Activated CD8-positive, alpha-beta memory T cell treated with anti-CD3 and anti-CD28 coated beads for 36 hours (primary cell): Measurements from ENCODE around the gene ITGA2. TPM values are rescaled to one million over a fixed set of nuclear protein-coding genes. Genes with fewer than 3 reads are reported as not detected.
"Not testable (repeated sequence)": the region's sequence is repeated elsewhere in the genome, so short reads cannot be mapped to it uniquely, and the experiment has no call there.

Experiments
- CTCF ChIA-PET: fragments of 350-600 bp; sonication (Branson Sonifier 250); formaldehyde crosslinking; loops from one replicate; lab custom pipeline; 2021; ENCODE audit warnings: antibody characterized with exemption; lab: Charles Lee
- POLR2A ChIA-PET: fragments of 350-600 bp; sonication (Branson Sonifier 250); formaldehyde crosslinking; loops from one replicate; lab custom pipeline; 2021; ENCODE audit warnings: antibody characterized with exemption; lab: Charles Lee
- total RNA-seq, 2 experiments: library from RNA; stranded (reverse); gene quantifications; one replicate each; pipeline ENCODE4 v1.2.3, GENCODE V29; 2021

ITGA2 gene
- total RNA-seq, 2 experiments from 2014 or later, result 6.2 to 6.3 TPM

GRCh38 chr5:53109443-53110127 is 120.4 kb downstream of the ITGA2 start, which contains the start of gene MOCS2:
MOCS2 (minus strand) TSS chr5:53109757; CDS start chr5:53107174, 2,583 bp downstream.
- POLR2A ChIA-PET, result interaction anchor here (0.6 to 0.9 kb wide), 5 partner anchors 10 to 846 kb away, joined by 3 to 13 read pairs (median 10); no protein-coding TSS in a partner anchor
- CTCF ChIA-PET, result interaction anchor here (0.6 to 1.4 kb wide), 3 partner anchors 13 to 718 kb away, joined by 3 to 6 read pairs (median 4); no protein-coding TSS in a partner anchor

GRCh38 chr5:53110156-53110555 is 121.0 kb downstream of the ITGA2 start:
- ChIA-PET POLR2A (interaction anchor here (0.6 to 0.8 kb wide), 2 partner anchors 9 to 20 kb away, joined by 3 to 4 read pairs; no protein-coding TSS in a partner anchor), CTCF (interaction anchor here (1.4 kb wide), 1 partner anchor 13 kb away, joined by 6 read pairs; no protein-coding TSS in a partner anchor)

- CTCF ChIA-PET, result no interaction called here
Measured at GRCh38 chr5:53111139-53111538, 122.0 kb downstream of the ITGA2 start.

GRCh38 chr5:53112307-53112706 is 123.2 kb downstream of the ITGA2 start:
- CTCF ChIA-PET, POLR2A ChIA-PET: not testable (repeated sequence)

More at GRCh38 chr5:53111139-53111538, 122.0 kb downstream of the ITGA2 start:
- POLR2A ChIA-PET, result no interaction called here

- ChIA-PET CTCF (no interaction called here), POLR2A (no interaction called here)
Measured at GRCh38 chr5:53112909-53113308, 123.8 kb downstream of the ITGA2 start.

DNA sequence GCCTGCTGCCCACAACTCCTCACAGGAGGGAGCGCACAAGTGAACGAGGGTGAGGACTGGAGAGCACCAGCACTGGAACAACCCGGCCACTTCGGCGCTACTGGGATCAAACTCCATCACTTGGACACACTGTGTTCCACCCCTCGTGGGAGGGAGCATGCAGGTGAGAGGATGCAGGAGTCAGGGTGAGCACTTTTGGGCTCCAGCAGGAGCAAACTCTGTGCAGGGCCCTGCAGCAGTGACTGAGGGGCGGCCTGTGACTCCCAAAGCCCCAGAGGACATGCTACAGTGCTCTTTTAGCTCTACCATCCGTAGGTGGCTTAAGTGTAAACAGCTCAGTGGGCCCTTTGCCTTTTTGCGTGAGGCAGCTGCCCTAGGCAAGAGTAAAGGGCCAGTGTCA is 124.8 kb downstream of the ITGA2 start:
- ChIA-PET CTCF (no interaction called here), POLR2A (no interaction called here)

DNA sequence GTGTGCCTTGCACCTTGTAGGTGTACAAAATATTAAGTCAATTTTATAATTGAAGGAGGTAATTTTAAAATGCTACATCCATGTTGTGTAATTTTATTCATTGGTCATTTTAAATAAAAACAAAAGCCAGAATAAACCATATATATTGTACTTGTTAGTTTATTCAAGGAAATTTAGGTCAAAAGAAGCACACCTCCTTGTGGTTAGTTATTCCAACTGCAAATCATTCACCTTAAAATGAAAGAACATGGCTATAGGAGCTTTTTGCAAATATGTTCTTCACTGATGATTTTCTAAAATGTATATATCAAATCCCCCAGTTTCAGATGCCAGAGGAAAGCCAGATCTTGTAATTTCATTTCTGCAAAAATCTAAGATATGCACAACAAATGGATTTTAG is 125.8 kb downstream of the ITGA2 start:
- POLR2A ChIA-PET, result no interaction called here
- CTCF ChIA-PET, result interaction anchor here (0.6 kb wide), 1 partner anchor 31 kb away, joined by 3 read pairs; no protein-coding TSS in a partner anchor

GRCh38 chr5:53116597-53116996 is 127.4 kb downstream of the ITGA2 start:
- ChIA-PET CTCF (no interaction called here), POLR2A (no interaction called here)

DNA sequence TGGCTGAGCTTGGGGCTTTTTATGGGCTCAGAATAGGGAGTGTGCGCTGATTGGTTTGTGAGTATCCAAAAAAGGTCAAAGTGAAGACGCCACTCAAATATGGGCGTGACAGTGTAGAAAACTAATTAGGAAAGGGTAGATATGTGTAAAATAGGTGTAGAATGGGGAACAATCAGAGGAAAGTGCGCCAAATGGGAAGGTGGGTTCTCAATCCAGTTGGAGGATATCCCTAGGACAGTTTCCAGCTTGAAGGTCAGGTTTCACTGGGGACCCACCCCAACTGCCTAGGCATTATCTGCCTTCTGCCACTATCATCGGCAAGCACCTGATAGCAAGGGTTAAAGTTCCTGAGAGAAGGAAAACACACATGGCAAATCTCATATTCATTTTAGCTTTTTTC is 129.7 kb downstream of the ITGA2 start:
- POLR2A ChIA-PET, result interaction anchor here (1.7 kb wide), 1 partner anchor 9 kb away, joined by 4 read pairs; no protein-coding TSS in a partner anchor
- CTCF ChIA-PET, result no interaction called here

DNA sequence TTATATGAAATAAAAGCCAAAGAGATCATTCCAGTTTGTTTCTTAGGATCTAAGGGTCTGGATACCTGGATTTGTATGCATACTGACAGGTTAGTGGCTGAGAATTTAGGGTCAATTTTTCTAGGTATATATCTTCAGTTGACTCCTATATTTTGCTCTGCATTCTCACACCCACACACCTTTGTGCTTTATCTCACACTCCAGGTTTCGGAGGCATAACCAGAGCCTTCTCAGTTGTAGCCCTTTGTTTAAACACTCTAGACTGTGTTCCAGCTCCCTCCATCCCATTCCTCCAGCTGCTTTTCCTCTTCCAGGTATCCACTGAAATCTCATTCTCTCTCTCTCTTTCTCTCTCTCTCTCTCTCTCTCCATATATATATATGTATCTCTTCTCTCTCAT is 131.0 kb downstream of the ITGA2 start:
- CTCF ChIA-PET, result no interaction called here
- POLR2A ChIA-PET, result interaction anchor here (1.7 kb wide), 1 partner anchor 10 kb away, joined by 4 read pairs; no protein-coding TSS in a partner anchor

GRCh38 chr5:53123702-53124101 is 134.6 kb downstream of the ITGA2 start:
- POLR2A ChIA-PET, result no interaction called here
- CTCF ChIA-PET, result no interaction called here

- POLR2A ChIA-PET, result no interaction called here
- CTCF ChIA-PET, result no interaction called here
Measured at GRCh38 chr5:53126521-53126920, 137.4 kb downstream of the ITGA2 start.

- ChIA-PET CTCF (no interaction called here), POLR2A (no interaction called here)
Measured at GRCh38 chr5:53127107-53127506, 138.0 kb downstream of the ITGA2 start.

- ChIA-PET CTCF (no interaction called here), POLR2A (no interaction called here)
Measured at GRCh38 chr5:53128481-53128880, 139.3 kb downstream of the ITGA2 start.

- CTCF ChIA-PET, result no interaction called here
- POLR2A ChIA-PET, result no interaction called here
Measured at GRCh38 chr5:53130266-53130665, 141.1 kb downstream of the ITGA2 start.

DNA sequence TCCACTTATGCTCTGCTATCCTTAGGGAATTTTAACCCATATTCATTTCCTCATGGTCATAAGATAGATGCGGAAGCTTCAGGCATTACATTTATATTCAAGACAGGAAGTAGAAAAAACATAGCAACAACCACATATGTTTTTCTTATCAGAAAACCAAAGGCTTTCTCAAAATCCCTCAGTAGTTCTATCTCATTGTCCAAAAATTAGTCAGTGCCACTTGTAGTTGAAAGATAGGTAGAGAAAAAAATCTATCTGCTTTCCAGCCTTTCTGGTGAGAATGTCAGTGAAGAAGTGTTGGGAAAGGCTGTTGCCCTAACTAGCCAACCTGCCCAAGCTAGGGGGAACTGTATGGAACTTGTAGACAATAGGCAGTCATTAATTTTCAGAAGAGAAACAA is 143.9 kb downstream of the ITGA2 start:
- ChIA-PET CTCF (no interaction called here), POLR2A (no interaction called here)

Other genes with a start within 250 kb of the ITGA2 start
- 10 to 100 TPM; 23.5 to 25.5 TPM for gene ITGA1, start 201.4 kb upstream of the ITGA2 start, total RNA-seq
- gene PELO, start 201.4 kb upstream of the ITGA2 start, total RNA-seq, result 10 to 100 TPM; 37.3 to 40.9 TPM
- 10 to 100 TPM; 28.5 to 30.0 TPM for gene MOCS2, start 120.4 kb downstream of the ITGA2 start, total RNA-seq